GM19351 (cell line): ENCODE results near the gene FYB1.
A peak's percentile ranks its signal among the peaks of the same experiment; 100 is the strongest.
"Not testable (repeated sequence)": the region's sequence is repeated elsewhere in the genome, so short reads cannot be mapped to it uniquely, and the experiment has no call there.

ENCODE experiments used
- ATAC-seq: cut with Tn5 transposase; IDR thresholded peaks from one replicate; pipeline ENCODE4 v1.9.1; 2021; ENCODE audit warnings: mild to moderate bottlenecking, moderate library complexity; ENCODE audit not compliant: unreplicated experiment

Gene FYB1

DNA sequence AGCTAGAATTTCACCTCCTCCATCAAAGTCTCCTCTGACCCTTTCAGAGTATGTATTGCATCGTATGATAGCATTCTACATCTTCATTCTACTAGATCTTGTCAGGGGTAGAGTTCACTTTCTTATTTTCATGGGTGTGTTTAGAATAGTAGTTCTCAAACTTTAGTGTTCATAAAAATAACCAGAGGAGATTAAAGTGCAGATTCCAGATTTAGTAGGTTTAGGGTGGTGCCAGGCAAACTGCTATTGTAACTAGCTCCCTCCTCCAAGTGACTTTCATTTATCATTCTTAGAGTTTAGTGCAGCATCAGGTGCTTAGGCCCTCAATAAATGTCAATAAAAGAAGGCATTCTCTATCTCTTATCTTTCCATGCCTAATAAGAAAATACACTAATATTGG, 7.2 kb upstream of the FYB1 start:
- ATAC-seq: no peak

DNA sequence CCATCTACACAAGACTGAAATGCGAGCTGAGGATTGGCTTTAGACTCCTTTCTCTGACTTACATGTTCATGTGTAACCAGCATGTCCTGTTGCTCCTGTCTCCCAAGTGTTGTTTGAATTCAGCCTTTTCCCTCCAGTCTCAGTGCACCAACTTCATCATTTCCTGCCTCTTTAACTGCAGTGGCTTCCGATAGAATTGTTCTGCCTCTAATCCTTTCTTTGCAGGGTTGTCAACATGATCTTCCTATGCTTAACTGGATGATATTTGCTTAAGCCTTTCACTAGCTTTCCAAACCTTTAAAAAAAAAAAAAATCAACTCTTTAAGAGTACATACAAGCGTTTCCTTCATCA, 6.7 kb upstream of the FYB1 start:
- ATAC-seq: no peak

DNA sequence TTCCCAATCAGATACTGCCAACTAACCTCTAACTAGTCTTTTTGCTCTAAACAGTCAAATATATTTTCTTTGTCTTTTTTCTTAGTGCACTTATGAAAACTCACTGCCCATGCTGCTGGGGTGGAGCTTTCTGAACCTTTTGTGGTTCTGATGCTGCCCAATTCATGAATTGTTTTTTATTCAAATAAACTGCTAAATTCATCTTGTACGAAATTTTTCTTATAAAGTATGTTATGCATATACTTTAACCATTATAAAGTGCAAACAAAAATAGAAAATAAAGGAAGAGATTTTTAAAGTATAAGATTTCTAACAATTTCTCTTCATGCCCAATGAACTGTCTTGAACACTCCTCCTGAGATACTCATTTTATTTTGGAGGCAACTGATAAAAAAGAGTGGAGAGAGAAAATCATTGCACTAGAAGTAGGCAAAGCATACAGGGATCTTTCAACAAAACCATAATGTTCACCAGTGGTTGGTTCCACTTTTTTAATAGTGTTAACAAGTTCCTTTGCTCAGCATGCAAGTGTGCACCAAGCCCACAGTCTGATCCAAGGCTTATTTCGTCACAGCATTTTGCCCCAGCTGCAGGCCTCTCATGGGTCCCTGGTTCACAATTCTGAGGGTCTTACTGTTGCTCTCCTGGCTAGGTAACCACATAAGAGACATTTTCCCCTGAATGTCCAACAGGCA, 6.2 kb upstream of the FYB1 start:
- ATAC-seq: no peak

DNA sequence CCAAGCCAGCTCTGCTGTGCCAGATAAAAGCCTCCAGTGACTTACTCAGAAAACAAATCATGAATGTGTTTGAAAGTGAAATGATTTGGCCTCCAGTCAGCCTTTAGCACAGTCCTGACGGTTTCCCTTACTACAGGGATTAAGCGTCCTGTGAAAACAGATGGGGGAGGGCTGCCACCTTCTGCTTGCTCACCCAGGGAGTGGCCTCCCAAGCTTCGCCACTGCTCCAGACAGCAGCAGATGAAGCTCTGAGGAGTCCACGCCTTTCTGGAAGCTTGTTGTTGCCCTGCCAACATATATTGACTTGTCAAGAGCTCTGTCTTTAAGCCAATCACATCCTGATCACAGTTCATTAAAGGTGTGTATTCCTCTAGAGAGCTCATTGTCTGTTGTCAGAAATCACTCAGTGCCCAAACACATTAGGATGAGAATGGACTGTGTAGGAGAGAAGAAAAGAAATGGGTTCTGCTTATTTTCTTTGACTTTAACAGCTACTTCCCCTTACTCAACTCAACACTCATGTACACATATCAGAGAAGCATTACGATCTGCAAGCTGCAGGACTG, 4.9 kb upstream of the FYB1 start:
- ATAC-seq: no peak

DNA sequence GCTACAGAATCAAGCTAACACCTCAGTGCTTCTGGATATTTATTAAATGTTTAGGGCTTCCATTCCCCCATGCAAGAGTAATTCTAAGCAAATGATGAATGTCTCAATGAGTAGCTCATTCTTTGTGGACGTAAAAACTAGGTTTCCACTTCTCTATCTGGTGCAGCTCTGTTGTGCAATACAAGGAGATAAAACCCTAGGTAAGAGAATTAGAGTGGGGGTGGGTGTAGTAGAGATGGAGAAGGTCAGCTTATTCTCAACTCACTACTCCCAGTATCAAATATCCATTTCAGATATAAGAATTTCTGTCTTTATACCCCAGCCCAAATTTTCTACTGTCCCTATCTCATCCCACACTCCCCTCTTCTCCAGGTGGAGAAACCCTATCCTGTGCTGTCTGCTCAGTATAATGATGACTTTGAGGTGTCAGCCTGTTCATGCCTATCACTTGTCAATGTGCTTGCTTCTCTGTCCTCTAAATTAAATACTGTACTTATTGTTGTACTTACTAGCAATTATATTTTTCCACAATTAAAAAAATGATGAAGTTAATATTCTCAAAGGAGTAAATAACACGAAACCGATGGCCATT, 4.3 kb upstream of the FYB1 start:
- ATAC-seq: no peak

DNA sequence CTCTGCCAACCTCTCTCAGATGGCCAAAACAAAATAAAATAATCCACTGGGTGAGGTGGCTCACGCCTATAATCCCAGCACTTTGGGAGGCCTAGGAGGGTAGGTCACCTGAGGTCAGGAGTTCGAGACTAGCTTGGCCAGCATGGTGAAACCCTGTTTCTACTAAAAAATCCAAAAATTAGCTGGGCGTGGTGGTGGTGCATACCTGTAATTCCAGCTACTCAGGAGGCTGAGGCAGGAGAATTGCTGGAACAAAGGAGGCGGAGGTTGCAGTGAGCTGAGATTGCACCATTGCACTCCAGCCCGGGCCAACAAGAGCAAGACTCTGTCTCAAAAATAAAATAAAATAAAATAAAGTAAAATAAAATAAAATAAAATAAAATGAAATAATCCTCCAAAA, 2.3 kb upstream of the FYB1 start:
- not testable (repeated sequence) for ATAC-seq

DNA sequence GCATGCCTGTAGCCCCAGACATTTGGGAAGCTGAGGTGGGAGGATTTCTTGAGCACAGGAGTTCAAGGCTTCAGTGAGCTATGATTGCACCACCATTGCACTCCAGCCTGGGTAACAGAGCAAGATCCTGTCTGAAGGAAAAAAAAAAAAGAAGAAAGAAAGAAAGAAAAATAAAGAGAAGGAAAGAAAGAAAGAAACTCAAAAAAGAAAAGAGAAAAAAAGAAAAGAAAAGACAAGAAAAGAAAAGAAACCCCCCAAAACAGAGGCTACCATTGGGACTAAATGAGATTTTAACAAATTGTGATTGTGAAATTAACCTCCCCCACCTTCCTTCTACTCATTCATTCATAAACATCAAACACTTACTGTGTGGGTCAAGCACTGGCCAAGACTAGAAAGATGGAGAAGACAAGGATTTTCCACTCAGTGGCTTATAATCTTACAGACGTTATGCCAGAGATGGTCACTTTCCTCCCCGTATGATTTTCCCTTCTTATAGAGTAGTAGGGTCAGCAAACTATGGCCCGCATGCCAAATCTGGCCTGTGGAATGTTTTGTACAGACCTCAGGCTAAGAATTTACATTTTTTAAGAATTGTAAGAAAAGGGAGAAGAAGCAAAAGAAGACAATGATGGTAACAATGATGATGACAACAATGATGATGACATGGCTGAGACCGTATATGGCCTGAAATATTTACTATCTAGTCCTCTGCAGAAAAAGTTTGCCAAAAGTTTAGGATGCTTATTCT, 1.1 kb upstream of the FYB1 start:
- no peak for ATAC-seq

DNA sequence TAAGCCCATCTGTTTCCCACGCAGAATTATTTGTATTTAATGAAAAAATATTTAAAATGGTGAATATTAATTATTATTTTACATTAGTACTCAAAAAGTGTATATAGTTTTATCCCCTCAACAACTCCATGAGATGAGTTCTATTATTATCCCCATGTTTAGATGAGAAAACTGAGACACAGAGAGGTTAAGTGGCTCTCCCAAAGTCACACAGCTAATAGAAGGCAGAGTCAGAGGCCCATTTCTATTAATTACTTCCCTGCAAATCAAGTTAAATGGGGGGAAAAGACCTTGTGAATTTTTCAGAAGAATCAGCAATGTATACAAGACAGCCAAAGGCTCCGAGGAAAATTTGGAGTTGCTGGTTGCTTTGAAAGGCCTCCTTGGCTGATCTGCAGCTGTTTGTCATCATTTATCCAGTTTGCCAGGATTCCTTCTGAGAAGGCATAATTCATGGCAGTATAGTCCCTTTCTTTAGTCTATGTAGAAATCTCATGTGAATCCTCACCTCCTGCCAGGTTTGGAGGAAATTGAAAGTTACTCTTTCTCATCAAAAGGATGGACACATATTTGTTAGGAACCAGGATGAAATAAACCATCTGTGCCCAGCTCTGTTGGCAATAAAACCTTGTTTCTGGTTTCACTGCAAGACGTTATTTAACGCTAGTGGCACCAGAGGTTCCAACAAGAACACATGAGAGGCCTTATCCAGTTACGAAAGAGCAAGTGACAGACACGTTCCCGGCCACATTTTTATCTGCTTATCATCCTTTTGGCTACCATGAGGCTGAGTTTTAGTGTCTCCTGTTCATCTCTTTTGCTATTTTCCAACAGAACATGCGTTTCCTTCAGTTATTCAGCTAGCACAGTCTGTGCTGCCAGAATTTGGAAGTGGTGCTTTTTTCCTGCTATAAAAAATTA, 621 bp downstream of the FYB1 start:
- no peak for ATAC-seq

DNA sequence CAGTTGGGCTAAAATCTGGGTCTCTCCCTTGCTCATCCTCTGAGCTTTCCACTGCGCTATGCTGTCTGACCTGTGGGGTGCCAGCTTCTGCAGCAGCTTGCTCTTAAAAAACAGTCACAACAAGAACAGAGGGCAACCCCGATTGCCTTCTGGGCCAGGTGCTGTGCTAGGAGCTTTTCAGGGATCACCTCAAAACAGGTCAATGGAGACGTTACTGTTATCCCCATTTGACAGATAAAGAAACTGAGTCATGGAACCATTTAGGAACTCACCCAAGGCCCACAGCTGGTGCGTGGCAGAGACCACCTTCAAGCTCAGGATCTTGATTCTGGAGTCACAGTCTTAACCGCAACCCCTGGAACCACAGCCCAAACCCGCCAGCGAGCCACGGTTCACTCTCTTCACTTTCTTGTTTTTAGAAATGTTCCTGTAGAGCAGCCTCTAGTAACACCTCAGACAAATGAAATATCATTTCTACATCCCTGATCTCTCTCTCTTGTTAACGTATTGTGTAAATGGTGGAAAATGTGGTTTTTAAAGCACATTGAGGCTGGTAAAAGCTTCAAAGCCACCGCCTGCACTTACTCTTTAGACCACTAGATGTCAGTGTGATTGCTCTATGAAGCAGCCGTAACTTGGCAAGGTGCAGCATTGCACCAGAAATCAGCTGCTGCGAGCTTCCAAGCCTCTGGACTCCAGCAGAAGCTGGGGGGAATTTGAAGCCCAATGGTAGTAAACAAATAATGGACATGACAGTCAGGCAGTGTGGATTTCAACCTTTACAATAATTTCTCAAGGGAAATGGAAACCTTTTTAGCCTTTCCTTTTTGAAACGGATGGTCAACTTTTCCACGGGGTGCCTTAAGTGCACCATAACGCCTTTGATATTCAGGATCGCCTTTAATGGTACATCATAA, 1.7 kb downstream of the FYB1 start:
- peak; percentile 93 for ATAC-seq

DNA sequence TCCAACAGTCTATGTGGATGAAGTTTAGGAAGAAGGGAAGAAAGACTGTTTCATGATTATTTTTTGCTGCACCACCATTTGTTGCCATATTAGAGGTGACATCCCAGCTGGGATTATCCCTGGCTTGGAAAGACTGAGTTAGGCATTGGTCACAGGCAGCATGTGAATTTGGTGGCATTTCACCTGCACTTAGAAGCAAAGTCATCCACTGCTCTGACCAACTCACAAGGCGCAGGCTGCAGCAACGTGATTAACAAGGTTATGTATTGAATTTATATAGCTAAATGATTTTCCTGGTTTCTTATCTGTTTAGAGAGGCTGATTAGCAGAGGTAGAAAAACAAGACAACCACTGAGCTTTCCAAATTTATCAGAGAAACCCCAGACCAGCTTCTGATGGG, 2.7 kb downstream of the FYB1 start:
- no peak for ATAC-seq

DNA sequence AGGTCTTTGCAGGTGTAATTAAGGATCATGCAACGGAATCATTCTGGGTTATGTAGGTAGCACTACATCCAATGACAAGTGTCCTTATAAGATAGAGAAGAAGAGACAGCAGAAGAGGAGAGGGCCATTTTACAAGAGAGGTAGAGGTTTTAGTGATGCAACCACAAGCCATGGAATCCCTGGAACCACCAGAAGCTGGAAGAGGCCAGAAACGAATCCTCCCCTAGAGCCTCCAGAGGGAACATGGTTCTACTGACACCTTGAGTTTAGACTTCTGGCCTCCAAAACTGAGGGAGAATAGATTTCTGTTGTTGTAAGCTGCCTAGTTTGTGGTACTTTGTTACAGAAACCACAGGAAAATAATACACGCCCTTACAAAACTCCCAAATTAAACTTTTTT, 3.5 kb downstream of the FYB1 start:
- ATAC-seq: no peak

DNA sequence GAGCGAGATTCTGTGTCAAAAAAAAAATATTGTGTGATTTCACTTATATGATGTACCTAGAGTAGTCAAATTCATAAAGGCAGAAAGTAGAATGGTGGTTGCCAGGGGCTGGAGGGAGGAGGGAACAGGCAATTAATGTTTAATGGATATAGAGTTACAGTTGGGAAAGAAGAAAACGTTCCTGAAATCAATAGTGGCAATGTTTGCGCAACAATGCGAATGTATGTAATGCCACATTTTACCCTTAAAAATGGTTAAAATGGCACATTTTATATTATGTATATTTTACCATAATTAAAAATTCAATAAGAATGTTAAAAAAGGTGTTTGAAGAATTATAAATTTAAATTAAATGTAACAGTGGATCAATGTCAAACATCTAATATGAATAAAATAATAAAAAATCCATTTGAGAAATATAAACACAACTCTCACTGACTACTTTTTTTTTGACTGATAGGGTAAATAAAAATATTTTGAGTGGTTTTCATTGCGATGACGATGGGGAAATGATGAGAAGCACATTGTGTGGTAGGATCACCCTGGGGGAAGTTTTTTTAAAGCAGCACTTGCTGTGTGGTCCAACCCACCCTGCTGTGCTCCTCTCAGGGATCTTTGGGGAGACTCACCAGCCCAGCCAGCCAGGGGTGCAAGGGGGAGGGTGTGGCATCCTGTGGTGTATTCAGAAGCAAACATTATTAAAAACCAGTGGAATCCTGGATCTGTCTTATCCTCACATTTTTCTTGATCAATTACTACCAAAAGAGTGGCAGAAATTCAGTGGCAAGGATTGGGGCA, 4.3 kb downstream of the FYB1 start:
- ATAC-seq: no peak

DNA sequence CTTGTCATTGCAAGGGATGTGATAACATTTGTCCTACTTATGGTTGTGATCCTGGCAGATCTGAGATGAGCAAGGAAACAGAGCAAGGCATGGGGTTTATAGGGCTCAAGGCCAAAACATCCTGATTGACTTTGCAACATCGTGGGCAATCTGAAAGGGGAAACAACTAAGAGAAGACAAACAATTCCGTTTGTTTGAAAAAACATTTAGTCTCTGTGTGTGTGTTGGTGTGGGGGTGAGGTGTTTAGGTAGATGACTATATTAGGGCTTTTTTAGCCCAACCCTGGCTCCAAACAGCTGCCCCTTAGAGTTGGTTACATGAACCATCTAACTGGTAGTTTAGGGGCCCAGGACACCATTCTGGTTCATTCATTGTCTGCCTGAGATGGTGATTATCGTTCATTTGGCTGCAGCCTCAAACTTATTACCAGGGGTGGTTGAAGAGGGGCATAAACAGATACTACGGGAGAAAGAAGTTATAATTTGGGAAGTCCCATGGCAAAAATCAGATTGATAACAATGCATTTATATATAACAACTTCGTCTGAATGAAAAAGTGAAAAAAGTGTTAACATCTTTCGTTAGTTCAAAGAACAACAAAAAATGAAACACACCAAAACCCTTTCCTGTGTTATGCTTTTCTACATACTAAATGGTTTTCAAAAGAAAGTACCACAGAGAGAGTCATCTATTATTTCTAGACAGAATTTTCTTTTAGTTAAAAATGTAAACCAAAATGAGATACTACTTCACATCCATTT, 5.7 kb downstream of the FYB1 start:
- ATAC-seq: no peak

DNA sequence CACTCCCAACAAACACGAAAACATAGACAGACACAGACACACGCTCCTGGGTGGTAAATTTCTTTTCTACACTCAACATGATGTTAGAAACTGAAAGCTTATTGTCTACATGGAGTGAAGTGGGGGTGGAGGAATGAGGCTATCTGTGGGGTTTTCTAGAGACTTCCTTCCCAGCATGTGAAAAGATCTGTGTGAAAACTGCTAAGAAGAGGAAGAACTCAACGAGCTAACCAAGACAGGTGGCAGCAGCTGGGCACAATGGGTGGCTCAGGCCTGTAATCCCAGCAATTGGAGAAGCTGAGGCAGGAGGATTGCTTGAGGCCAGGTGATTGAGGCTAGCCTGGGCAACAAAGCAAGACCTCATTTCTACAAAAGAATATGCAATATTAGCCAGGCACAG, 7.6 kb downstream of the FYB1 start:
- no peak for ATAC-seq

DNA sequence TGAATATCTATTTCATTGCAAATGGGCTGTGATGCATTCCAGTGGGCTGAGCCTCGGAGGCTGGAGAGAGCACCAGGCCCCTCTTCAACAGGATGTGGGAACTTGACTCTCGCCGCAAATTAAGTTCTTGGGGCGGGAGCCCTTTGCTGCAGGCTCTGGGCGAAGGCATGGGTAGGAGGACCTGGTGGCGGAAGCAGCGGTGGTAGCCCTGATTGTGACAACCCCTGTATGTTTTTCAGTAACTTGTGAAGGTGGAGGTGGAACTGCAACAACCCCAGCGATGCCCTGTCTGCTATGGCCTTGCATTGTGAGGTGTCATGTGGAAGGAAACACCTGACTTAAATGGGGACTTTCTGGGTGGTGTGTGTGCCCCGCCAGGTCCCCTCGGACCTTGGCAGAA, 9.4 kb downstream of the FYB1 start:
- ATAC-seq: peak; percentile 59

DNA sequence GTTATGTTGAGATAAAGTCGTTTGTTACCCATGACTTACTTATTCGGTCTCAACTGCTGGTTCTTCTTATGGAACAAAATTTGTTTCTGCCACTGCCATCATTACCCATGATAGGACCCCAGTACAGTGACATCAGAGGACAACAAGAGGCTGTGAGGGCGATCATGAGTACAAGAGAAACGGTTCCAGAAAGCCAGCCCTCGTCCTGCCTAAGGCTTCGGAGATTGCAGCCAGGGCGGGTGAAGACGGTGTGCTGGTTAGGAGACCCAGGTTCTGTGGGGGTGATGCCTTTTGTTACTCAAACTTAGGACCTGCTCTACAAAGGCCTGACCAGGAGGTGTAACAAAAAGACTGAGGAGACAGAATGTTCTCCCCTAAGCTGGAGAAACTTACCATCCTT, 10.9 kb downstream of the FYB1 start:
- no peak for ATAC-seq

DNA sequence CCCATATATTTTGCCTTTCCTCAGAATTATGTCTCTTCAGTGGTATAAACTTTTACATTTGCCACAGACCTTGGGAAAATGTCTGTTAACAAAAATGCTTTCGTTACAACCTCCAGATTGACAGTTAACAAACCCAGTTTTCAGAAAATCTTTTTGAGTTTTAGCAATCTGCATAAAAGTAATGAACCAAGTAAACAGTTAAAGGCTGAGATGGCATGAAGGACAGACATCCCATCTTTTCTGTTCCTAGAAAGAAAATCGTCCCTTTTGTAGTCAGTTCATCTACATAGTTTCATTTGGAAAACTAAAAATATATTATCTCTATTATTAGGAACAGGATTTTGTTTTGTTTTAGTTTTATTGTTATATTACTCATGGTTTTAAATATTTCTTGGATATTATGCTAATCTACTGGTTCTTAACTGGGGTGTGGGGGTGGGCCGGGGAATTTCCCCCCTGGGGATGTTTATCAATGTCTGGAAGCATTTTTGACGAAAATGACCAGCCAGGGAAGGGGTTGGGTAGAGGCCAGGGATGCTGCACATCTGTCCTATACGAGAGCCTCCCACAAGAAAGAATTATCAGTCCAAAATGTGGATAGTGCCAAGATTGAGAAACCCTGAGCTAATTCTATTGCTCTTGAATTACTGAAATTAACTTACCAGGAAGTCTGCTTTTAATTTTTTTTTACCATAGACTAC, 11.9 kb downstream of the FYB1 start:
- no peak for ATAC-seq
